Stomach smooth muscle (tissue), 2 donors: Measurements from ENCODE around the gene SPSB4.
"Not testable (repeated sequence)": the region's sequence is repeated elsewhere in the genome, so short reads cannot be mapped to it uniquely, and the experiment has no call there.

Source experiments
- H3K27ac ChIP-seq: one replicate; pipeline ENCODE4 v1.7.0; 2013; ENCODE audit warnings: mild to moderate bottlenecking, low read length, inconsistent platforms
- H3K27me3 ChIP-seq, 2 donors: one replicate each; pipeline ENCODE4 v1.7.0; 2013; ENCODE audit warnings: low read length in 2 of 2; ENCODE audit not compliant: insufficient read depth in 2 of 2, control insufficient read depth in 1 of 2
- H3K36me3 ChIP-seq, 2 donors: one replicate each; pipeline ENCODE4 v1.7.0; 2013; ENCODE audit warnings: low read length in 2 of 2; ENCODE audit not compliant: control insufficient read depth in 2 of 2, insufficient read depth in 2 of 2
- H3K4me1 ChIP-seq: one replicate; pipeline ENCODE4 v1.7.0; 2013; ENCODE audit warnings: low read length; ENCODE audit not compliant: control insufficient read depth, insufficient read depth
- H3K4me3 ChIP-seq, 2 donors: one replicate each; pipeline ENCODE4 v1.7.0; 2013; ENCODE audit warnings: low read length in 2 of 2
- H3K9ac ChIP-seq, 2 donors: one replicate each; pipeline ENCODE4 v1.7.0; 2013; ENCODE audit warnings: low read length in 2 of 2, mild to moderate bottlenecking in 1 of 2
- H3K9me3 ChIP-seq, 2 donors: one replicate each; pipeline ENCODE4 v1.7.0; 2013; ENCODE audit warnings: low read length in 2 of 2; ENCODE audit not compliant: control insufficient read depth in 2 of 2
- donor health status: healthy.
- donor health status: Pancreatic carcinoma.

SPSB4 gene

GRCh38 chr3:141109751-141110150 lies 58.6 kb downstream of the SPSB4 start:
- Histone ChIP-seq H3K4me3 (no peak overlapping the region), H3K4me1 (peaks cover 2% of the 10 kb centered on the region), H3K27ac (no peak overlapping the region), H3K9me3 (no peaks in the 10 kb centered on the region), H3K36me3 (no peaks in the 10 kb centered on the region), H3K27me3 (peaks cover 0 to 2% of the 10 kb centered on the region in 2 donors), H3K9ac (no peak overlapping the region)

- Histone ChIP-seq H3K27me3 (no peaks in the 10 kb centered on the region), H3K9ac (no peak overlapping the region), H3K9me3 (no peaks in the 10 kb centered on the region), H3K4me3 (no peak overlapping the region), H3K27ac (no peak overlapping the region), H3K36me3 (no peaks in the 10 kb centered on the region), H3K4me1 (peaks cover 2% of the 10 kb centered on the region)
These were observed 59.2 kb downstream of the SPSB4 start for GRCh38 chr3:141110322-141110721.

- peaks cover 2% of the 10 kb centered on the region for H3K4me1 ChIP-seq
- H3K27me3 ChIP-seq: no peaks in the 10 kb centered on the region
- H3K9ac ChIP-seq: no peak overlapping the region
- H3K4me3 ChIP-seq: no peak overlapping the region
- H3K9me3 ChIP-seq: no peaks in the 10 kb centered on the region
- H3K27ac ChIP-seq: no peak overlapping the region
- no peaks in the 10 kb centered on the region for H3K36me3 ChIP-seq
These were observed 60.4 kb downstream of the SPSB4 start for GRCh38 chr3:141111364-141112155.

GRCh38 chr3:141112686-141113297 lies 61.6 kb downstream of the SPSB4 start:
- Histone ChIP-seq H3K9ac (no peak overlapping the region), H3K27me3 (no peaks in the 10 kb centered on the region), H3K27ac (no peak overlapping the region), H3K4me3 (no peak overlapping the region), H3K9me3 (no peaks in the 10 kb centered on the region), H3K36me3 (no peaks in the 10 kb centered on the region), H3K4me1 (peaks cover 2% of the 10 kb centered on the region)

- H3K9me3 ChIP-seq, H3K27me3 ChIP-seq, H3K36me3 ChIP-seq, H3K4me1 ChIP-seq, H3K4me3 ChIP-seq, H3K9ac ChIP-seq, H3K27ac ChIP-seq: not testable (repeated sequence)
These were observed 62.5 kb downstream of the SPSB4 start for GRCh38 chr3:141113680-141114079.

GRCh38 chr3:141114179-141114745 lies 63.1 kb downstream of the SPSB4 start:
- H3K9ac ChIP-seq: no peak overlapping the region
- no peak overlapping the region for H3K27ac ChIP-seq
- H3K36me3 ChIP-seq: no peaks in the 10 kb centered on the region
- H3K4me3 ChIP-seq: no peak overlapping the region
- H3K27me3 ChIP-seq: no peaks in the 10 kb centered on the region
- no peaks in the 10 kb centered on the region for H3K9me3 ChIP-seq
- H3K4me1 ChIP-seq: peaks cover 2% of the 10 kb centered on the region

- no peaks in the 10 kb centered on the region for H3K27me3 ChIP-seq
- H3K36me3 ChIP-seq: no peaks in the 10 kb centered on the region
- H3K9me3 ChIP-seq: no peaks in the 10 kb centered on the region
- no peak overlapping the region for H3K4me3 ChIP-seq
- H3K4me1 ChIP-seq: peaks cover under 1% of the 10 kb centered on the region
- peak overlapping the region; percentile 46 for H3K27ac ChIP-seq
- no peak overlapping the region for H3K9ac ChIP-seq
These were observed 63.8 kb downstream of the SPSB4 start for GRCh38 chr3:141114816-141115460.

GRCh38 chr3:141115789-141116541 lies 64.8 kb downstream of the SPSB4 start:
- Histone ChIP-seq H3K9ac (no peak overlapping the region), H3K9me3 (no peaks in the 10 kb centered on the region), H3K27ac (peak overlapping the region; percentile 56), H3K27me3 (no peaks in the 10 kb centered on the region), H3K36me3 (no peaks in the 10 kb centered on the region), H3K4me1 (no peaks in the 10 kb centered on the region), H3K4me3 (no peak overlapping the region)

GRCh38 chr3:141116721-141117120 lies 65.6 kb downstream of the SPSB4 start:
- H3K9ac ChIP-seq: no peak overlapping the region
- no peaks in the 10 kb centered on the region for H3K4me1 ChIP-seq
- no peaks in the 10 kb centered on the region for H3K36me3 ChIP-seq
- H3K9me3 ChIP-seq: no peaks in the 10 kb centered on the region
- H3K27ac ChIP-seq: no peak overlapping the region
- H3K4me3 ChIP-seq: no peak overlapping the region
- no peaks in the 10 kb centered on the region for H3K27me3 ChIP-seq

GRCh38 chr3:141117982-141118381 lies 66.8 kb downstream of the SPSB4 start:
- H3K9me3 ChIP-seq, H3K27me3 ChIP-seq, H3K27ac ChIP-seq, H3K4me1 ChIP-seq, H3K4me3 ChIP-seq, H3K9ac ChIP-seq, H3K36me3 ChIP-seq: not testable (repeated sequence)
